Esophagus muscularis mucosa (tissue), 4 donors: ENCODE data around the gene TAF1B. TPM values are rescaled to one million over a fixed set of nuclear protein-coding genes. Genes with fewer than 3 reads are reported as not detected.

Source experiments
- DNase-seq: peaks from one replicate; pipeline ENCODE4 v3.0.0-alpha.2; 2017; ENCODE audit errors: extremely low spot score
- H3K27ac ChIP-seq, 4 donors: fragments of 200-600 bp; sonication (generic); replicated peaks in 1 of 4; 1 replicate in 3 of 4; 2 replicates in 1 of 4; pipeline ENCODE4 v1.5.1; 2016 to 2019; ENCODE audit warnings: mild to moderate bottlenecking in 1 of 4
- H3K27me3 ChIP-seq, 4 donors: fragments of 200-600 bp; sonication (generic); one replicate each; pipeline versions ENCODE4 v1.5.1 to v1.6.0; 2016 to 2019
- H3K36me3 ChIP-seq, 4 donors: fragments of 200-600 bp; sonication (generic); one replicate each; pipeline ENCODE4 v1.5.1; 2016 to 2019
- H3K4me1 ChIP-seq, 4 donors: fragments of 200-600 bp; sonication (generic); one replicate each; pipeline ENCODE4 v1.5.1; 2016 to 2019
- H3K4me3 ChIP-seq, 4 donors: fragments of 200-600 bp; sonication (generic); 1 replicate in 2 of 4; 2 replicates in 2 of 4; pipeline ENCODE4 v1.5.1; 2016 to 2019; ENCODE audit warnings: mild to moderate bottlenecking in 4 of 4, moderate library complexity in 1 of 4
- H3K9me3 ChIP-seq, 4 donors: fragments of 200-600 bp; sonication (generic); 1 replicate in 3 of 4; 2 replicates in 1 of 4; pipeline ENCODE4 v1.5.1; 2016 to 2019
- CTCF ChIP-seq, 3 experiments: fragments of 200-600 bp in 2 of 3; fragments of 450-650 bp in 1 of 3; sonication (generic) in 2 of 3; IDR thresholded peaks; one replicate each; pipeline ENCODE4 v1.5.1; 2017 to 2019; ENCODE audit warnings: antibody characterized with exemption in 3 of 3, mild to moderate bottlenecking in 2 of 3, moderate library complexity in 1 of 3
- EP300 ChIP-seq: sonication (generic); formaldehyde crosslinking; IDR thresholded peaks from one replicate; pipeline ENCODE4 v1.6.1; 2017; ENCODE audit warnings: antibody characterized with exemption
- POLR2A ChIP-seq: fragments of 450-650 bp; IDR thresholded peaks from one replicate; pipeline ENCODE4 v1.6.1; 2017; ENCODE audit warnings: antibody characterized with exemption, moderate library complexity, mild to moderate bottlenecking, low read depth
- POLR2AphosphoS5 ChIP-seq, 2 donors: sonication (generic); formaldehyde crosslinking; IDR thresholded peaks; one replicate each; pipeline ENCODE4 v1.6.1; 2017; ENCODE audit warnings: antibody characterized with exemption in 2 of 2
- WGBS: methylation state at CpG from one replicate; pipeline ENCODE4 v1.1.5; 2018; 5-methylcytosine and 5-hydroxymethylcytosine counted together
- intact Hi-C: fragments of 100-400 bp; cut with DNase I; formaldehyde crosslinking; loops from one replicate; pipeline ENCODE4 v1.15.1; 2023
- total RNA-seq, 4 donors: library from RNA; depleted of rRNA; stranded (reverse); fragments of >200 nt; gene quantifications; one replicate each; pipeline versions ENCODE4 v1.1.0 to v1.2.1, GENCODE V29; 2016

The TAF1B gene
- total RNA-seq, 4 donors from 2014 or later, result 7.1 to 10.1 (median 8.0) TPM

- TF ChIP-seq CTCF (IDR thresholded peaks at IDR 0.05) (no peak), POLR2A (no peak), EP300 (no peak), POLR2AphosphoS5 (IDR thresholded peaks at IDR 0.05) (no peak)
- H3K27me3 ChIP-seq, result no peaks in the 10 kb centered on the region
- no peak overlapping the region for H3K27ac ChIP-seq
- no peaks in the 10 kb centered on the region for H3K9me3 ChIP-seq
- no peak overlapping the region for H3K4me3 ChIP-seq
- no peaks in the 10 kb centered on the region for H3K4me1 ChIP-seq
- DNase-seq, result no peak
- WGBS, result 74% methylated on average over 6 of the region's 6 CpGs
- intact Hi-C loops, result no loop called here
- H3K36me3 ChIP-seq, result peaks cover 12 to 37% (median 24%) of the 10 kb centered on the region in 4 donors
Observed at GRCh38 chr2:9867881-9868280, 24.6 kb downstream of the TAF1B start.

GRCh38 chr2:9873337-9873736, 30.1 kb downstream of the TAF1B start:
- H3K36me3 ChIP-seq, result peaks cover 18 to 83% (median 54%) of the 10 kb centered on the region in 4 donors
- no peak for DNase-seq
- WGBS, result 98% methylated on average over 1 of the region's 1 CpG
- H3K27ac ChIP-seq, result no peak overlapping the region
- H3K27me3 ChIP-seq, result no peaks in the 10 kb centered on the region
- H3K9me3 ChIP-seq, result no peaks in the 10 kb centered on the region
- intact Hi-C loops, result no loop called here
- no peak overlapping the region for H3K4me3 ChIP-seq
- TF ChIP-seq POLR2A, result no peak
- no peaks in the 10 kb centered on the region for H3K4me1 ChIP-seq

GRCh38 chr2:9877026-9877425, 33.8 kb downstream of the TAF1B start:
- H3K36me3 ChIP-seq, result peaks cover 11 to 69% (median 48%) of the 10 kb centered on the region in 4 donors

GRCh38 chr2:9877726-9878125, 34.5 kb downstream of the TAF1B start:
- WGBS, result 97% methylated on average over 2 of the region's 2 CpGs
- no peaks in the 10 kb centered on the region for H3K27me3 ChIP-seq
- no peak for DNase-seq
- H3K4me3 ChIP-seq, result no peak overlapping the region
- peaks cover 7 to 71% (median 49%) of the 10 kb centered on the region in 4 donors for H3K36me3 ChIP-seq
- H3K4me1 ChIP-seq, result no peaks in the 10 kb centered on the region
- intact Hi-C loops, result no loop called here
- H3K9me3 ChIP-seq, result no peaks in the 10 kb centered on the region
- TF ChIP-seq EP300, result no peak
- no peak for TF ChIP-seq CTCF (IDR thresholded peaks at IDR 0.05)
- TF ChIP-seq POLR2AphosphoS5 (IDR thresholded peaks at IDR 0.05), result no peak
- no peak for TF ChIP-seq POLR2A
- H3K27ac ChIP-seq, result no peak overlapping the region

More at GRCh38 chr2:9877026-9877425, 33.8 kb downstream of the TAF1B start:
- no peaks in the 10 kb centered on the region for H3K9me3 ChIP-seq
- H3K27ac ChIP-seq, result no peak overlapping the region
- no peak overlapping the region for H3K4me3 ChIP-seq
- WGBS, result 38% methylated on average over 2 of the region's 2 CpGs
- no peak for DNase-seq
- H3K27me3 ChIP-seq, result no peaks in the 10 kb centered on the region
- no peaks in the 10 kb centered on the region for H3K4me1 ChIP-seq
- TF ChIP-seq POLR2A (no peak), EP300 (no peak), POLR2AphosphoS5 (IDR thresholded peaks at IDR 0.05) (no peak), CTCF (IDR thresholded peaks at IDR 0.05) (no peak)
- intact Hi-C loops, result no loop called here

GRCh38 chr2:9879455-9880194, 36.4 kb downstream of the TAF1B start:
- intact Hi-C loops, result no loop called here
- Histone ChIP-seq H3K27me3 (no peaks in the 10 kb centered on the region), H3K4me1 (no peaks in the 10 kb centered on the region), H3K27ac (no peak overlapping the region), H3K9me3 (no peaks in the 10 kb centered on the region), H3K36me3 (peaks cover 12 to 73% (median 57%) of the 10 kb centered on the region in 4 donors), H3K4me3 (no peak overlapping the region)
- 91% methylated on average over 7 of the region's 7 CpGs for WGBS
- no peak for DNase-seq
- TF ChIP-seq POLR2AphosphoS5 (IDR thresholded peaks at IDR 0.05) (no peak), EP300 (no peak), CTCF (IDR thresholded peaks at IDR 0.05) (no peak), POLR2A (no peak)
